ENCODE results near the gene PRPSAP1.

PRPSAP1 gene

DNA sequence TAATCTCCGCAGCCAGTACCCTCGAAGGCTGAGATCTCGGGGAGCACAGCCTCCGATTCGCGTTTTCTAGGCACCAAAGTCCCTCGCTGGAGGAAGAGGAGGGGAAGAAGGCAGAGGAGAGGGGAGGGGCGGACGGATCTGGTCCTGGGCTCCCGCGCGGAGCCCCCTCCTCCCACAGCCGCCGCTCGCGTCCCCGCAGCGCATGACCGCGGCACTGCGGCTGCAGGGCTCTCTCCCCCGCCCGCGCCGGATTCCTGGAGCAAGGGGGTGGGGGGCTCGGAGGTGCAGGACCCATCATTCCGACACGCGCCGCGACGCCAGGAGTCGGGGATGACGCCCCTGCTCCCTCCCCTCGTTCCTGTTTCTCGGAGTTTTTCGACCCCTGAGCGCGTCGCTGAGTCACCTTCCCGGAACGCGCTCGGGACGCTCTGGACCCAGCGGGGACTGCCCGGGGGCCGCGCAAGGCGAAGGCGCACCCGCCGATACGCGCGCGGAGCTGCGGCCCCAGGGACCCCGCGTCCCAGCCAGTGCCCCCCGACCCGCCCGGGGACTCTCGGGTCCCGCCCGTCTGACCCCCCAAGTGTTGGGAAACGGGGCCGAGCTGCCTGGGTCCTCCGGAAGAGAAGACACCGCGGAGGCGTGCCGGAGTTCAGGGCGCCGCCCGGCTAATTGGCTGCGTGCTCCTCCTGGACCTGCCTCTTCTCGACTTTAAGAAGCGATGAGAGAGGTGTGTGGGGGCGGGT, 29.3 kb upstream of the PRPSAP1 start:
- ChIA-PET CTCF (interaction anchor here (0.7 to 3.4 kb wide), 4 partner anchors 9 to 30 kb away, joined by 4 to 19 read pairs (median 7); no protein-coding TSS in a partner anchor), POLR2A (ENCODE audit: low non-redundant PET) (interaction anchor here (2.4 kb wide), 1 partner anchor 29 kb away, joined by 12 read pairs; the partner anchor contains the start of gene PRPSAP1)
- TF ChIP-seq, protein P1, sequence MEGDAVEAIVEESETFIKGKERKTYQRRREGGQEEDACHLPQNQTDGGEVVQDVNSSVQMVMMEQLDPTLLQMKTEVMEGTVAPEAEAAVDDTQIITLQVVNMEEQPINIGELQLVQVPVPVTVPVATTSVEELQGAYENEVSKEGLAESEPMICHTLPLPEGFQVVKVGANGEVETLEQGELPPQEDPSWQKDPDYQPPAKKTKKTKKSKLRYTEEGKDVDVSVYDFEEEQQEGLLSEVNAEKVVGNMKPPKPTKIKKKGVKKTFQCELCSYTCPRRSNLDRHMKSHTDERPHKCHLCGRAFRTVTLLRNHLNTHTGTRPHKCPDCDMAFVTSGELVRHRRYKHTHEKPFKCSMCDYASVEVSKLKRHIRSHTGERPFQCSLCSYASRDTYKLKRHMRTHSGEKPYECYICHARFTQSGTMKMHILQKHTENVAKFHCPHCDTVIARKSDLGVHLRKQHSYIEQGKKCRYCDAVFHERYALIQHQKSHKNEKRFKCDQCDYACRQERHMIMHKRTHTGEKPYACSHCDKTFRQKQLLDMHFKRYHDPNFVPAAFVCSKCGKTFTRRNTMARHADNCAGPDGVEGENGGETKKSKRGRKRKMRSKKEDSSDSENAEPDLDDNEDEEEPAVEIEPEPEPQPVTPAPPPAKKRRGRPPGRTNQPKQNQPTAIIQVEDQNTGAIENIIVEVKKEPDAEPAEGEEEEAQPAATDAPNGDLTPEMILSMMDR (conservative IDR thresholded peaks at IDR 0.05; ENCODE audit: low read depth): no peak
- peak overlapping the region; percentile 96 for H3K27ac ChIP-seq
- DNase-seq (ENCODE audit: low spot score): peak; percentile 87

DNA sequence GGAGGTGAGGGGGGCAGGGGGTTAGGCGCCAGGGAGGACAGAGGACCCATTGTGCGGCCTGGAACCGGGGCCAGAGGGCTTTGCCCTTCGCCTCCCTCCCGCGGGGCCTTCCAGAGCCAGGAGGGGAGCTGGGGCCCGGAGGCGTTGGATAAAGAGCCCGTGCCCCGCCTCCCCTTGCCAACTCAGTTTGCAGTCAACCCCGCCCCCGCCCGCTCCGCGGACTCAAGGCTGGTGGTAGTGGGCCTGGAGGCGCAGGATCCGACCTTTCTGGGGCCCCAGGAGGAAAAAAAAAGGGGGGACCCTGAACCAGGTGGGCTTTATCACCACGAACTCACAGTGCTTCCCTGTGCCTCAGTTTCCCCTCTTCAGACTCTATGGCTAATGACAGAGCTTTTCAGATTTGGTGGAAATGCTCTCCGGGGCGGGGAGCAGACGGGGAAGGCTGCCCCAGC, 28.7 kb upstream of the PRPSAP1 start:
- CTCF ChIA-PET: interaction anchor here (0.6 to 3.4 kb wide), 5 partner anchors 9 to 389 kb away, joined by 3 to 19 read pairs (median 3); no protein-coding TSS in a partner anchor
- TF ChIP-seq, protein P1 (conservative IDR thresholded peaks at IDR 0.05; ENCODE audit: low read depth): no peak
- peak overlapping the region; percentile 96 for H3K27ac ChIP-seq
- DNase-seq (ENCODE audit: low spot score): peak; percentile 46
- POLR2A ChIA-PET (ENCODE audit: low non-redundant PET): no interaction called here

- TF ChIP-seq, protein P1 (conservative IDR thresholded peaks at IDR 0.05; ENCODE audit: low read depth): no peak
- H3K27ac ChIP-seq: peak overlapping the region; percentile 96
- POLR2A ChIA-PET (ENCODE audit: low non-redundant PET): no interaction called here
- CTCF ChIA-PET: interaction anchor here (0.6 to 3.4 kb wide), 6 partner anchors 10 to 389 kb away, joined by 3 to 19 read pairs (median 3); no protein-coding TSS in a partner anchor
- DNase-seq (ENCODE audit: low spot score): no peak
Observed at GRCh38 chr17:76381633-76382350, 28.1 kb upstream of the PRPSAP1 start.

- TF ChIP-seq, protein P1 (conservative IDR thresholded peaks at IDR 0.05; ENCODE audit: low read depth): no peak
- peak overlapping the region; percentile 96 for H3K27ac ChIP-seq
- CTCF ChIA-PET: interaction anchor here (0.7 to 1.2 kb wide), 2 partner anchors 14 to 26 kb away, joined by 3 to 7 read pairs; partner anchors contain the start of gene PRPSAP1
- no peak for DNase-seq (ENCODE audit: low spot score)
- POLR2A ChIA-PET (ENCODE audit: low non-redundant PET): interaction anchor here (0.6 kb wide), 1 partner anchor 69 kb away, joined by 4 read pairs; no protein-coding TSS in a partner anchor
Observed at GRCh38 chr17:76379646-76380376, 26.1 kb upstream of the PRPSAP1 start.

DNA sequence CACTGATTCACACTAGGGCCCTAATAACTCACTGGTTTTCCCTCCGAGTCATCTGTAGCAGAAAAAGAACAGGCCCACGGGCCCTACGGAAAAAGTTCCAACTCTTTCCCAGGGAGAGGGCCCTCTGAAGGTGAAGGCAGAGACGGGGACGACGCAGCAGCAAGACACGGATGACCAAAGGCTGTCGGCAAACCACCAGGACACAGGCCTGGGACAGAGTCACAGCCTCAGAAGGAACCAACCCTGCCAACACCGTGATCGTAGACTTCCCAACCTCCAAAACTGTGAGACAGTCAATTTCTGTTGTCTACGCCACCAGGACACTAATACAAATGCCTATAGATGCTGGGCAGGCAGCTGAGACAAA, 25.5 kb upstream of the PRPSAP1 start:
- H3K27ac ChIP-seq: peak overlapping the region; percentile 96
- TF ChIP-seq, protein P1 (conservative IDR thresholded peaks at IDR 0.05; ENCODE audit: low read depth): no peak
- DNase-seq (ENCODE audit: low spot score): no peak
- POLR2A ChIA-PET (ENCODE audit: low non-redundant PET): no interaction called here
- CTCF ChIA-PET: no interaction called here
